K562 (cell line): Measurements from ENCODE around the gene BMI1. TPM values are rescaled to one million over a fixed set of nuclear protein-coding genes. Genes with fewer than 3 reads are reported as not detected.

Experiments used
- ATF4 ChIP-seq: fragments of 450-650 bp; formaldehyde crosslinking; IDR thresholded peaks from 2 replicates; pipeline ENCODE4 v1.4.0; 2022; ENCODE audit warnings: mild to moderate bottlenecking, moderate library complexity
- CBX8 ChIP-seq: fragments of 200-600 bp; sonication (generic); IDR thresholded peaks from 2 replicates; pipeline ENCODE4 v1.6.1; 2012; ENCODE audit warnings: borderline replicate concordance, mixed run types, low read depth, mild to moderate bottlenecking, moderate library complexity, mixed read lengths, low read length, control low read depth, inconsistent platforms; ENCODE audit not compliant: poor library complexity, severe bottlenecking; ENCODE audit errors: extremely low read depth
- CHAMP1 ChIP-seq: fragments of 450-650 bp; IDR thresholded peaks from 2 replicates; pipeline ENCODE4 v1.6.1; 2016; ENCODE audit warnings: mild to moderate bottlenecking
- CHD2 ChIP-seq: IDR thresholded peaks from 2 replicates; pipeline ENCODE4 v1.6.1; 2011; ENCODE audit warnings: low read depth, low read length
- COPS2 ChIP-seq: fragments of 450-650 bp; conservative IDR thresholded peaks from 2 replicates; pipeline ENCODE4 v1.6.1; 2016; ENCODE audit warnings: mild to moderate bottlenecking, moderate library complexity
- MTA2 ChIP-seq: fragments of 450-650 bp; IDR thresholded peaks from 2 replicates; pipeline ENCODE4 v1.6.1; 2016; ENCODE audit warnings: low read depth
- NFIC ChIP-seq: fragments of 450-650 bp; IDR thresholded peaks from 2 replicates; pipeline ENCODE4 v1.6.1; 2017; ENCODE audit warnings: mild to moderate bottlenecking, inconsistent platforms
- PHB2 ChIP-seq: fragments of 450-650 bp; IDR thresholded peaks from 2 replicates; pipeline ENCODE4 v1.6.1; 2017; ENCODE audit warnings: low read depth
- POLR2A ChIP-seq: fragments of 450-650 bp; conservative IDR thresholded peaks from 2 replicates; pipeline ENCODE4 v1.6.1; 2016
- POLR2B ChIP-seq: fragments of 450-650 bp; IDR thresholded peaks from 2 replicates; pipeline ENCODE4 v1.6.1; 2018; ENCODE audit warnings: low read depth; ENCODE audit not compliant: partially characterized antibody
- RUNX1 ChIP-seq: sonication (generic); IDR thresholded peaks from 2 replicates; pipeline ENCODE4 v1.6.1; 2016; ENCODE audit warnings: antibody characterized with exemption, low read depth
- SAP30 ChIP-seq: fragments of 200-600 bp; sonication (generic); IDR thresholded peaks from 2 replicates; pipeline ENCODE4 v1.6.1; 2012; ENCODE audit warnings: borderline replicate concordance, low read depth, mild to moderate bottlenecking, moderate library complexity, low read length, control low read depth, inconsistent platforms; ENCODE audit not compliant: insufficient read depth, poor library complexity, severe bottlenecking
- ZBED1 ChIP-seq: IDR thresholded peaks from 2 replicates; pipeline ENCODE4 v1.6.1; 2014
- ZFP30 ChIP-seq: fragments of 250-450 bp; sonication (Bioruptor Pico); IDR thresholded peaks from 2 replicates; pipeline ENCODE4 v1.8.0; 2022; ENCODE audit warnings: moderate library complexity, mild to moderate bottlenecking, inconsistent platforms, borderline replicate concordance
- ZNF134 ChIP-seq: fragments of 250-450 bp; sonication (Bioruptor Pico); conservative IDR thresholded peaks from 2 replicates; pipeline ENCODE4 v1.4.0; 2020
- ZNF232 ChIP-seq: sonication (generic); formaldehyde crosslinking; IDR thresholded peaks from 2 replicates; pipeline ENCODE4 v1.8.0; 2022; ENCODE audit warnings: mild to moderate bottlenecking, missing genetic modification reagents
- polyA plus RNA-seq, 8 experiments: library from polyadenylated mRNA; depleted of rRNA in 4 of 8; stranded (reverse) in 5 of 8; unstranded in 3 of 8; fragments of >200 nt; fragmentation: Nextera tagmentation in 2 of 8; fragmentation: Illumina TruSeq in 1 of 8; extraction: Ambion mirVana in 2 of 8; extraction: Trizol in 1 of 8; gene quantifications; 2 replicates each; pipeline versions ENCODE4 v1.2.1 to v1.2.3, GENCODE V29; 2011 to 2014; ENCODE audit warnings: inconsistent platforms in 1 of 8, missing spikeins in 1 of 8
- total RNA-seq, 7 experiments: library from RNA; depleted of rRNA in 6 of 7; stranded (reverse); fragments of >200 nt in 6 of 7; fragmentation: Illumina TruSeq in 2 of 7; extraction: Trizol in 2 of 7; gene quantifications; 2 replicates each; pipeline versions ENCODE4 v1.2.1 to v1.2.3, GENCODE V29; 2011 to 2021; ENCODE audit warnings: low replicate concordance in 1 of 7
- TF ChIP-seq, protein P1 (sequence below): sonication (generic); formaldehyde crosslinking; IDR thresholded peaks from 2 replicates; pipeline ENCODE4 v1.8.0; 2022; ENCODE audit warnings: missing genetic modification reagents, mild to moderate bottlenecking, borderline replicate concordance
- TF ChIP-seq, protein P2 (sequence below), 2 experiments: fragments of 450-650 bp in 1 of 2; sonication (generic) in 1 of 2; formaldehyde crosslinking in 1 of 2; IDR thresholded peaks in 1 of 2; conservative IDR thresholded peaks in 1 of 2; 2 replicates each; pipeline versions ENCODE4 v1.6.1 to v1.8.1; 2016 to 2023; ENCODE audit warnings: mild to moderate bottlenecking in 2 of 2, moderate library complexity in 2 of 2, inconsistent platforms in 1 of 2, missing genetic modification reagents in 1 of 2
- TF ChIP-seq, protein P3 (sequence below): fragments of 450-650 bp; IDR thresholded peaks from 2 replicates; pipeline ENCODE4 v1.6.1; 2016; ENCODE audit warnings: borderline replicate concordance

The BMI1 gene
- total and polyA plus RNA-seq, 9 of the 15 experiments (the other 6 are each of a cell fraction or from before 2014, with no cell fraction given), result 21.4 to 103 (median 70.8) TPM

GRCh38 chr10:22315455-22316285 is 5.2 kb upstream of the BMI1 start (continued):
- no peak for TF ChIP-seq MTA2
- no peak for TF ChIP-seq ZFP30
- TF ChIP-seq POLR2B, result no peak
- no peak for TF ChIP-seq ZBED1
- peak; percentile 53 for TF ChIP-seq POLR2A
- TF ChIP-seq ATF4 (CRISPR knock-in tag), result no peak
- no peak for TF ChIP-seq ZNF134 (CRISPR knock-in tag)
- TF ChIP-seq, protein P1, sequence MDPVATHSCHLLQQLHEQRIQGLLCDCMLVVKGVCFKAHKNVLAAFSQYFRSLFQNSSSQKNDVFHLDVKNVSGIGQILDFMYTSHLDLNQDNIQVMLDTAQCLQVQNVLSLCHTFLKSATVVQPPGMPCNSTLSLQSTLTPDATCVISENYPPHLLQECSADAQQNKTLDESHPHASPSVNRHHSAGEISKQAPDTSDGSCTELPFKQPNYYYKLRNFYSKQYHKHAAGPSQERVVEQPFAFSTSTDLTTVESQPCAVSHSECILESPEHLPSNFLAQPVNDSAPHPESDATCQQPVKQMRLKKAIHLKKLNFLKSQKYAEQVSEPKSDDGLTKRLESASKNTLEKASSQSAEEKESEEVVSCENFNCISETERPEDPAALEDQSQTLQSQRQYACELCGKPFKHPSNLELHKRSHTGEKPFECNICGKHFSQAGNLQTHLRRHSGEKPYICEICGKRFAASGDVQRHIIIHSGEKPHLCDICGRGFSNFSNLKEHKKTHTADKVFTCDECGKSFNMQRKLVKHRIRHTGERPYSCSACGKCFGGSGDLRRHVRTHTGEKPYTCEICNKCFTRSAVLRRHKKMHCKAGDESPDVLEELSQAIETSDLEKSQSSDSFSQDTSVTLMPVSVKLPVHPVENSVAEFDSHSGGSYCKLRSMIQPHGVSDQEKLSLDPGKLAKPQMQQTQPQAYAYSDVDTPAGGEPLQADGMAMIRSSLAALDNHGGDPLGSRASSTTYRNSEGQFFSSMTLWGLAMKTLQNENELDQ (CRISPR knock-in tag), result no peak
- TF ChIP-seq CHAMP1, result no peak
- TF ChIP-seq CBX8, result no peak
- no peak; the same call in 1 of the 2 replicates for TF ChIP-seq NFIC
- 0 out of 2 replicates have a peak, but pooled peaks have one; percentile 21 for TF ChIP-seq CHD2
- peak; percentile 52 for TF ChIP-seq SAP30
- TF ChIP-seq, protein P2, sequence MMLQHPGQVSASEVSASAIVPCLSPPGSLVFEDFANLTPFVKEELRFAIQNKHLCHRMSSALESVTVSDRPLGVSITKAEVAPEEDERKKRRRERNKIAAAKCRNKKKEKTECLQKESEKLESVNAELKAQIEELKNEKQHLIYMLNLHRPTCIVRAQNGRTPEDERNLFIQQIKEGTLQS (IDR thresholded peaks at IDR 0.05), result no peak
- TF ChIP-seq, protein P2 (CRISPR knock-in tag; conservative IDR thresholded peaks at IDR 0.05), result 0 out of 2 replicates have a peak, but pooled peaks have one; percentile 37
- TF ChIP-seq PHB2, result no peak
- no peak for TF ChIP-seq COPS2
- no peak for TF ChIP-seq ZNF232 (CRISPR knock-in tag)
- TF ChIP-seq, protein P3, sequence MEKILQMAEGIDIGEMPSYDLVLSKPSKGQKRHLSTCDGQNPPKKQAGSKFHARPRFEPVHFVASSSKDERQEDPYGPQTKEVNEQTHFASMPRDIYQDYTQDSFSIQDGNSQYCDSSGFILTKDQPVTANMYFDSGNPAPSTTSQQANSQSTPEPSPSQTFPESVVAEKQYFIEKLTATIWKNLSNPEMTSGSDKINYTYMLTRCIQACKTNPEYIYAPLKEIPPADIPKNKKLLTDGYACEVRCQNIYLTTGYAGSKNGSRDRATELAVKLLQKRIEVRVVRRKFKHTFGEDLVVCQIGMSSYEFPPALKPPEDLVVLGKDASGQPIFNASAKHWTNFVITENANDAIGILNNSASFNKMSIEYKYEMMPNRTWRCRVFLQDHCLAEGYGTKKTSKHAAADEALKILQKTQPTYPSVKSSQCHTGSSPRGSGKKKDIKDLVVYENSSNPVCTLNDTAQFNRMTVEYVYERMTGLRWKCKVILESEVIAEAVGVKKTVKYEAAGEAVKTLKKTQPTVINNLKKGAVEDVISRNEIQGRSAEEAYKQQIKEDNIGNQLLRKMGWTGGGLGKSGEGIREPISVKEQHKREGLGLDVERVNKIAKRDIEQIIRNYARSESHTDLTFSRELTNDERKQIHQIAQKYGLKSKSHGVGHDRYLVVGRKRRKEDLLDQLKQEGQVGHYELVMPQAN, result peak; percentile 81
- no peak for TF ChIP-seq RUNX1
